ENCODE data around the gene DCUN1D1.

The DCUN1D1 gene

DNA sequence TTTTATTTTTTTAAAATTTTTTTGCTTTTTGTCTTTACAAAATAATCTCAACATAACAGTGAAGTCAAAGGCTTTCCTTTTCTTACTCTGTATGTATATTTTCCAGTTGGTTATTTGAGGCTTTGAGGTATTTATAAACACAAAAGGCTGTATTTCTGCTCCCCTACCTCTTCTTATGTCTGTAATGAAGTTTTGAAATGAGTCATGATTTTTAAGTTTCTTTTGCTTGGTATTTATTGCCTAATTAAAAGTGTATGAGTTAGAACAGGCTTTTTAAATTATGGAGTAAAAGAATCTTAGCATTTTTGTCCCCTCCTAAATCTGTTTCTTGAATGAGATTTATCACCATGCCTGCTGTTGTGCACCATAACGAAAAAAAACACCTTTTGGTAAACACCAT is 66.0 kb downstream of the DCUN1D1 start:
- Mint-ChIP-seq H3K4me1 (peaks cover 48% of the 10 kb centered on the region), H3K27me3 (no peaks in the 10 kb centered on the region), H3K27ac (ENCODE audit: low read depth) (peak overlapping the region; percentile 76), H3K4me3 (peak overlapping the region; percentile 57), H3K36me3 (ENCODE audit: insufficient read depth) (peaks cover 6% of the 10 kb centered on the region), H3K9me3 (no peaks in the 10 kb centered on the region)
- ATAC-seq (replicated peaks; ENCODE audit: extremely low read depth, poor library complexity, severe bottlenecking) (no peak), DNase-seq (ENCODE audit: low spot score in 2 of 2) (no peak)

DNA sequence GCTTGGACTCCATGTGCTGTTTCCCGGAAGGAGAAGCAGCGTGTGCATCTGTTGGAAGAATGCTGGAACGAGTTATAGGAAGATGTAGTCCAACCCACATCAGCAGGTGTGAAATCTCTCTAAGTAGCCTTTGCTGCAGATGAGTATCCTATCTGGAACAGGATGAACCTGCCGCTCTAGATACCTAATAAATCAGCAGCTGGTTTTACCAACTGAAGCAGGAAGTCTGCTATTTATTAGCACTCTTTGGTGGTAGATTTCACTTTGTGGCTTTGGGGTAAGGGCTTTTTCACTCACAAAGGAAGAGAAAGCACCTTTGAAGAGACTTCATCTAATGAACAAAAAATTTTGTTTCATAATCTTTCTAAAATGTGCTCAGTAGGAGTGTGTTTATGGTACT is 66.4 kb downstream of the DCUN1D1 start:
- Mint-ChIP-seq H3K4me1 (peaks cover 48% of the 10 kb centered on the region), H3K36me3 (ENCODE audit: insufficient read depth) (peaks cover 6% of the 10 kb centered on the region), H3K27ac (ENCODE audit: low read depth) (peak overlapping the region; percentile 76), H3K27me3 (no peaks in the 10 kb centered on the region), H3K9me3 (no peaks in the 10 kb centered on the region), H3K4me3 (peak overlapping the region; percentile 57)
- peak; percentile 87 for ATAC-seq (replicated peaks; ENCODE audit: extremely low read depth, poor library complexity, severe bottlenecking)
- DNase-seq (ENCODE audit: low spot score in 2 of 2) = no peak

DNA sequence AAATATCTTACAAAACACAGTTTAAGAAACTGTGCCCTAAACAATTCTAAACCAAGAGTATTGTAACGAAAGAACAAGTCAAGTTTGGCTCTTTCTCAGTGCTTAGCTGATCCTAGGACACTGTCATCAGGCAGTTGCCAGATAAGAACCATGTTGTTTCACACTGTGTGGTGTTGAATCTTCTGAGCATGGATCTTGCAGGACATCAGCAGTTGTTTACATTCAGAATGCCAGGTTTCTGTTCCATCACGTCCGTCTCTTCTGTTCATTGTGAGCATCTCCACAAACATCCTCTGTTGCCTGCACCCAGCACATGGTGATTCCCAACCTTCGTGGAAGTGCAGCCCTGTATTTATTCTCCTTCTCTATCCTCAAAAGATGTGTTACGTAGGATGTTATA is 67.9 kb downstream of the DCUN1D1 start:
- DNase-seq (ENCODE audit: low spot score in 2 of 2) = no peak
- Mint-ChIP-seq H3K27me3 (no peaks in the 10 kb centered on the region), H3K4me1 (peaks cover 48% of the 10 kb centered on the region), H3K27ac (ENCODE audit: low read depth) (no peak overlapping the region), H3K9me3 (no peaks in the 10 kb centered on the region), H3K36me3 (ENCODE audit: insufficient read depth) (peaks cover 7% of the 10 kb centered on the region), H3K4me3 (no peak overlapping the region)
- ATAC-seq (replicated peaks; ENCODE audit: extremely low read depth, poor library complexity, severe bottlenecking) = no peak

DNA sequence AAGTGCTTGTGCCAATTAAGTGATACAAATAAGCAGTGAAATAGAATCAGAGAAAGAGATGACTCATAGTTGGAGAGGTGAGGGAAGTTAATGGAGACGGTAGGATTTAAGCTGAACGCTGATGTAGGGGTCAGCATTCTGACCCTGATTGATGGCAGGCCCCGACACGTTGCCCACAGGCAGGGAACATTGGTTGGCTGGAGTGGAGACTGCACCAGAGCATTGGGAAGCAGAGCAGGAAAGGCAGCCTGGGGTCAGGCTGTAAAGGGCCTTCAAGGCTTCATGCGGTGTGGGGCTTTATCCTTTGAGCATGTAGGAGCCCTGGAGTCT is 68.6 kb downstream of the DCUN1D1 start:
- H3K4me3 Mint-ChIP-seq = peak overlapping the region; percentile 17
- no peaks in the 10 kb centered on the region for H3K9me3 Mint-ChIP-seq
- peaks cover 48% of the 10 kb centered on the region for H3K4me1 Mint-ChIP-seq
- no peak overlapping the region for H3K27ac Mint-ChIP-seq (ENCODE audit: low read depth)
- H3K27me3 Mint-ChIP-seq = no peaks in the 10 kb centered on the region
- peaks cover 9% of the 10 kb centered on the region for H3K36me3 Mint-ChIP-seq (ENCODE audit: insufficient read depth)
- no peak for DNase-seq (ENCODE audit: low spot score in 2 of 2)
- no peak for ATAC-seq (replicated peaks; ENCODE audit: extremely low read depth, poor library complexity, severe bottlenecking)

DNA sequence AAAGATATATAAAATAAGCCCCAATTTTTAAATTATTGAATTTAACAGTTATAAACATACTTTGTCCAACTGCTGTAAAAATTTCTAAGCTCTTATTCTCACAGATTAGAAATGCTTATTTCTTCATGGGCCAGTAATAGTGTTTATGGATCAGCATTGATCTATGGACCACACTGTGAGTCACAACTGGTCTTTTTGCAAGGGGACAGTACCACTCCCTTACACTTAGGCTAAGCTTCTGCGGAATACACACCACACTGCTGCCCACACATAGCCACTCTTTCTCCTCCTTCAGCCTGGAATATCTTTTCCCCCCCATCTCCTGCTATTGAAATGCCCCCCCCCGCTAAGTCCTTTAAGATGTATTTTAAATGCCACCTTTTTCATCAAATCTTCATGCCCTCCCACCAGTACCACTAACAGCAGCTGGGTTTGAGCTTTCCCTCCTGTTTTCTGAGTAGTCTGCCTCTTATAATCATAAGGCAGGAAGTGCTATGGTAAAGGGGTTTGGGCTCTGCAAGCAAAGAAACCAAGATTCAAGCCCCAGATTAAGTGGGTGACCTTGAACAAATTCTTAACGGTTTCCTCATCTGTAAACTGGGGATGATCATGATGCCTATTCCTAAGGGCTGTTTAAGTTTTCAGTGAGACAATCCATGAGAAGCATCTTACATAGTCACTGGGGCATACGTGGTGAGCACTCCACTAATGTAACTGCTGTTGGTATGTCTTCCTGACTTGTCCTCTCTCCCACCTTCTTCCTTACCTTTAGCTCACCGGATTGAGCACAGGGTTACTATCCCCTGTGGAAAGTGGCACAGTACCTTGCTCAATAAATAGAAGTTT is 69.2 kb downstream of the DCUN1D1 start:
- peaks cover 48% of the 10 kb centered on the region for H3K4me1 Mint-ChIP-seq
- no peak for DNase-seq (ENCODE audit: low spot score in 2 of 2)

DNA sequence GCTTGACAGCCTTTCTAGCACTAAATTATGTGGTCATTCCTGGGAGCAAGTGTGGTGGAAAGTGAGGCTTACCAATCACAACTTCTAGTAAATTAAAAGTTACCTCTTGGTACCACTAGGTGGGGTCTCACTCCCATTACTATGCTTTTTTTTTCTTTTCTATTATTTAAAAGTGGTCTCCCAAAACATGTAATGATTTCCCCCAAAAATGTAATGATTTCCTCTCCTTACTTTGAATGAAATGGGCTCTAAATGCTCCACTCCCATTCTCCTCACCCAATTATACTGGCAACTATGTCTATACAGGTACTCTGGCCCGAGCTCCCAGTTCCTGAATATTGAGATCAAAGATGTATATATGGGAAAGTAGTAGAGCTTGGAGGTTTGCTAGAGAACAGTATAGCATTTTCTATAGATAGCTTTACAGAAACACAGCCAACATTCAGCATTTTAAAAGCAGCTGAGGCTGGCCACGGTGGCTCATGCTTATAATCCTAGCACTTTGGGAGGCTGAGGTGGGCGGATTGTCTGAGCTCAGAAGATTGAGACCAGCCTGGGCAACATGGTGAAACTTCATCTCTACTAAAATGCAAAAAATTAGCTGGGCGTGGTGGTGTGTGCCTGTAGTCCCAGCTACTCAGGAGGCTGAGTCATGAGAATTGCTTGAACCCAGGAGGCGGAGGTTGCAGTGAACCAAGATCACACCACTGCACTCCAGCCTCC is 70.9 kb downstream of the DCUN1D1 start:
- Mint-ChIP-seq H3K27me3 (no peaks in the 10 kb centered on the region), H3K9me3 (no peaks in the 10 kb centered on the region), H3K36me3 (ENCODE audit: insufficient read depth) (peaks cover 19% of the 10 kb centered on the region), H3K4me1 (peaks cover 43% of the 10 kb centered on the region), H3K4me3 (no peak overlapping the region), H3K27ac (ENCODE audit: low read depth) (no peak overlapping the region)
- DNase-seq (ENCODE audit: low spot score in 2 of 2) (no peak), ATAC-seq (replicated peaks; ENCODE audit: extremely low read depth, poor library complexity, severe bottlenecking) (no peak)

More for the DNA sequence above, 69.2 kb downstream of the DCUN1D1 start:
- Mint-ChIP-seq H3K4me3 (peak overlapping the region; percentile 17), H3K36me3 (ENCODE audit: insufficient read depth) (peaks cover 13% of the 10 kb centered on the region), H3K27ac (ENCODE audit: low read depth) (peak overlapping the region; percentile 70), H3K27me3 (no peaks in the 10 kb centered on the region), H3K9me3 (no peaks in the 10 kb centered on the region)
- no peak for ATAC-seq (replicated peaks; ENCODE audit: extremely low read depth, poor library complexity, severe bottlenecking)

DNA sequence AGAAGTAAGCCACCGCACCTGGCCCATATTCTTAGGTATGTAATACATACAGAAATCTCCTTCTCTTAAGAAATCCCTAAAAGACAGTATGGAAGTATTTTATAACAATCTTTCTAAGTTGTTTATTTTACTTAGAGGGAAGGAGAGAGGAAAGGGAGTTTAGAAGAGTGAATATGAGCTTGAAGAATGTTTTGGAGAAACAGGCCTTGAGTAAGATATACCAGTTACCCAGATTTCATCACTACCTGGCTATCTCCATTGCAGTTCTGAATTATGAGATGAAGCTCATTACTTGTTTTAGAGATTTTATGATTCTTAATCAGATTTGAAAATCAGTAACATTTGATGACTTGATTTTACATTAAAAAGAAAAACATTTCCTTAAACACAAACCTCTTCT is 71.9 kb downstream of the DCUN1D1 start:
- no peak overlapping the region for H3K27ac Mint-ChIP-seq (ENCODE audit: low read depth)

DNA sequence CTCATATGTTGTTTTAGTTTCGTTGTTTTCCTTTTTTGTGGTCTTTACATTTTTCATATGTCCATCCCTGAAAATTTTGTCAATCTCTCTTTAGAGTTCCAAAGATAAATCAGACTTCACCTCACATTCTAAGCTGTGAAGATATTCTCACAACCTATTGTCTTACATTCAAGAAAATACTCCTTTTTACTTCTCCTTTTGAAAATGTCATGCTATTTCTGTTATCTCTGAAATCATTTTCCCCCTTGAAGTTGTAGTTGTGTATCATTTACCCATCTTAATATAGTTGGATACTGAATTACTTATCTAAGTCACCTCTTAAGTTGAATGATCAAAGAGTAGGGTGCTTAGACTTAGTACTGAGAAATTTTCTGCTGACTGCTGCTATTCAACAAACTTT is 74.3 kb downstream of the DCUN1D1 start:
- H3K4me1 Mint-ChIP-seq = peaks cover 9% of the 10 kb centered on the region

More for the DNA sequence above, 71.9 kb downstream of the DCUN1D1 start:
- no peak overlapping the region for H3K4me3 Mint-ChIP-seq
- H3K4me1 Mint-ChIP-seq = peaks cover 33% of the 10 kb centered on the region
- DNase-seq (ENCODE audit: low spot score in 2 of 2) = no peak
- no peaks in the 10 kb centered on the region for H3K27me3 Mint-ChIP-seq
- H3K36me3 Mint-ChIP-seq (ENCODE audit: insufficient read depth) = peaks cover 25% of the 10 kb centered on the region
- ATAC-seq (replicated peaks; ENCODE audit: extremely low read depth, poor library complexity, severe bottlenecking) = no peak
- no peaks in the 10 kb centered on the region for H3K9me3 Mint-ChIP-seq

DNA sequence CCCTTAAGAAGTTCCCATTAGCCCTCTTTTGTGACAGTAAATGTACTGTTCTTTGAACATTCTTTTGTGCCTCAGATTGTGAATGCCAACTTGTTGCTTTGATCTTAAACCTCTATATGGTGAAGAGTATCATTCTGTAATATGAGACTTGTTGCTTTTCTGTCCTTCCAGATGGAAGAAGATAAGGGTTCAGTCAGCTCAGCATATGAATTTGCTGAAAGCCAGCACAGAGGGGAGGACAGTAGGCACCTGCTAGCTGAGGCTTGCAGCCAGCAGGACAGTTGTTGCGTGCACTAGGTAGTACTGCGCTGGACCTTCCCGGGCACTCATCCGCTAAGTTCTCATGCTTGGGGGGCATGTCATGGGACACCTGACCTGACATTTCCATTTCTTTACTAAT is 74.7 kb downstream of the DCUN1D1 start:
- ATAC-seq (replicated peaks; ENCODE audit: extremely low read depth, poor library complexity, severe bottlenecking) (no peak), DNase-seq (ENCODE audit: low spot score in 2 of 2) (no peak)
- Mint-ChIP-seq H3K4me3 (no peak overlapping the region), H3K27me3 (no peaks in the 10 kb centered on the region), H3K9me3 (no peaks in the 10 kb centered on the region), H3K27ac (ENCODE audit: low read depth) (peak overlapping the region; percentile 33), H3K4me1 (peaks cover 5% of the 10 kb centered on the region), H3K36me3 (ENCODE audit: insufficient read depth) (peaks cover 37% of the 10 kb centered on the region)

More for the DNA sequence above, 74.3 kb downstream of the DCUN1D1 start:
- Mint-ChIP-seq H3K9me3 (no peaks in the 10 kb centered on the region), H3K4me3 (no peak overlapping the region), H3K27ac (ENCODE audit: low read depth) (peak overlapping the region; percentile 33), H3K36me3 (ENCODE audit: insufficient read depth) (peaks cover 37% of the 10 kb centered on the region), H3K27me3 (no peaks in the 10 kb centered on the region)
- ATAC-seq (replicated peaks; ENCODE audit: extremely low read depth, poor library complexity, severe bottlenecking) (no peak), DNase-seq (ENCODE audit: low spot score in 2 of 2) (no peak)

DNA sequence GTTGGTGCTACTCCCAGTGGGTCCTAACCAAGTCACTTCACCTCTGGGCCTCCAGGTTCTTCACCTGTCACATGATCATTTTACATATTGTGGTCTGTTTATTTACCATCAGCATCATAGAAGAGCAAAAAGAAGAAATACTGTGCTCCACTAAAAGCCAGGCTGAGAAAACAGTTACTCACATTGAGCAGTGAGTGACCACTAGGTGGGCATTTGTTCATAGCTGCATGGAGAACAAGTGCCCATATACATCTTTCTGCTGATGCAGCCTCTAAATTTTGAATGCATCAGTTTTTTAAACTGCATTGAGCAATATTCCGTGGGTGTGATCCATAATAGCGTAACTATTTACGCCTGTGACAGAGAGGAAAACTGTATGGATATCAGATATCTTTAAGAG is 76.2 kb downstream of the DCUN1D1 start:
- H3K27ac Mint-ChIP-seq (ENCODE audit: low read depth) = peak overlapping the region; percentile 41
- H3K4me1 Mint-ChIP-seq = no peaks in the 10 kb centered on the region
- H3K27me3 Mint-ChIP-seq = no peaks in the 10 kb centered on the region
- DNase-seq (ENCODE audit: low spot score in 2 of 2) = no peak
- ATAC-seq (replicated peaks; ENCODE audit: extremely low read depth, poor library complexity, severe bottlenecking) = no peak
- no peak overlapping the region for H3K4me3 Mint-ChIP-seq
- H3K9me3 Mint-ChIP-seq = no peaks in the 10 kb centered on the region
- peaks cover 41% of the 10 kb centered on the region for H3K36me3 Mint-ChIP-seq (ENCODE audit: insufficient read depth)

DNA sequence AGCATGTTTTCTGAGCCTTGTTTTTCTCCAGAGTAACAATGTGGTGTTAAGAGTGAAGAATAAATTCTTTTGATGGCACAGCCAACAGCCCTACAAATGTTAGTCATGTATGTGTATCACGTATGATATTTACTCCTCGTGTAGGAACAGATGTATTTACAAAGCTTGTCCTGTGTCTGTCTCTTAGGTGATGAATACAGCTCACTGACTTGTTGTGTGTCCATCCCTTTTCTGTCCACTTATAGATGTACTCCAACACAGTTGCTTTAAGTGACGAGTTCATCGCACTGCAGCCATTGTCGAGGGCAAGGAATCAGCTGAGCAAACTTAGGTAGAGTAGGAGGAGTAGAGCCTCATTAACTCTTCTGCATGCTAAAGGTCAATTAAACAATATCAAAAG is 78.1 kb downstream of the DCUN1D1 start:
- no peaks in the 10 kb centered on the region for H3K27me3 Mint-ChIP-seq
- H3K4me1 Mint-ChIP-seq = no peaks in the 10 kb centered on the region
- peak overlapping the region; percentile 3 for H3K27ac Mint-ChIP-seq (ENCODE audit: low read depth)
- no peaks in the 10 kb centered on the region for H3K9me3 Mint-ChIP-seq
- H3K36me3 Mint-ChIP-seq (ENCODE audit: insufficient read depth) = peaks cover 43% of the 10 kb centered on the region
- DNase-seq (ENCODE audit: low spot score in 2 of 2) (no peak), ATAC-seq (replicated peaks; ENCODE audit: extremely low read depth, poor library complexity, severe bottlenecking) (no peak)
- H3K4me3 Mint-ChIP-seq = no peak overlapping the region

DNA sequence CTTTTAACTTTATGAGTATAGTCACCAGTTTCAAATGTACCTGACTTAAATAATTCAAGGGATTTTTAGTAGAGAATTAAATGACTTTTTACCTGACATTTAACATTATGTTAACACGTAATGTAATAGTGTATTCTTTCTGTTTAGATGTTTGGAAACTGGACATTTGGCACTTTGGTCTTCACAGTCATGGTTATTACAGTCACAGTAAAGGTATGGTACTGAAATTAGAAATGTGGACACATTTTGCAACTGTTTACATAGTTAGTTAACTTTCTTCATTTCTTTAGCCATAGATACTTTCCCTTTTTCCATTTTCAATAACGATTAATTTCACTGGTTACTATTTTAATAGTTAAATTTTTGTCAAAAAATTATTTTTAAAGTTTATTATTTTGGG is 83.8 kb downstream of the DCUN1D1 start:
- H3K27ac Mint-ChIP-seq (ENCODE audit: low read depth) = no peak overlapping the region
- peaks cover 33% of the 10 kb centered on the region for H3K36me3 Mint-ChIP-seq (ENCODE audit: insufficient read depth)
- no peaks in the 10 kb centered on the region for H3K4me1 Mint-ChIP-seq
- H3K9me3 Mint-ChIP-seq = no peaks in the 10 kb centered on the region
- no peak for DNase-seq (ENCODE audit: low spot score in 2 of 2)
- no peak overlapping the region for H3K4me3 Mint-ChIP-seq
- H3K27me3 Mint-ChIP-seq = no peaks in the 10 kb centered on the region
- ATAC-seq (replicated peaks; ENCODE audit: extremely low read depth, poor library complexity, severe bottlenecking) = no peak

DNA sequence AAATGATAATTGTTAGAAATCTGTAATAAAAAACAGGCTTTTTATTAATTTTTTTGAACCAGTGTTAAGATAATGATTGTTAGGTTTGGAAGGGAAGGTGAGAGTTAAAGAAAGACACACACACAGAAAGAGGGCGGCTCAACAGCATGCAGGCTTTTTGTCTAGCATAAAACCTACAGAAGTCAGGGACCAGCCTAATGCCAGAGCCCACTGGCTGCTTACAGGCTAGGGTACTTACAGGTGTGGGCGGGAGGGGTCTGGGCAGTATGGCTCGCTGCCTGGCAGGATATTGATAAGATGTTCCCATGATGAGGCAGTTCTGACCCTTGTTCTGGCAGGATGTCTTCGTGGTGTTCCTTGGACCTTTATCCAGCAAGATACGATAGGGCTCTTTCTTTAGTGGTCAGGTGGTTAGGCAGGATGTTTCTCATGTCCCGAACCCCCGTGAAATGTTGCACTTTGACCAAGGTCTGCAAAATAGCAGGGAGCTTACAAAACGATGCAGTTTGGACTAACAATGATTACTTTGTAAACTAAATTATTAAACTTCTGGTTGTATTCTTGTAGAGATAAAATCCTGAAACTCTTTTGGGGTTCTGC is 84.7 kb downstream of the DCUN1D1 start:
- Mint-ChIP-seq H3K4me1 (no peaks in the 10 kb centered on the region), H3K36me3 (ENCODE audit: insufficient read depth) (peaks cover 33% of the 10 kb centered on the region), H3K9me3 (no peaks in the 10 kb centered on the region), H3K27ac (ENCODE audit: low read depth) (peak overlapping the region; percentile 59), H3K4me3 (no peak overlapping the region), H3K27me3 (no peaks in the 10 kb centered on the region)
- ATAC-seq (replicated peaks; ENCODE audit: extremely low read depth, poor library complexity, severe bottlenecking) (no peak), DNase-seq (ENCODE audit: low spot score in 2 of 2) (no peak)
